ENCODE results near the gene EVX2. TPM values are rescaled to one million over a fixed set of nuclear protein-coding genes. Genes with fewer than 3 reads are reported as not detected.

The EVX2 gene
- total RNA-seq, result not detected

DNA sequence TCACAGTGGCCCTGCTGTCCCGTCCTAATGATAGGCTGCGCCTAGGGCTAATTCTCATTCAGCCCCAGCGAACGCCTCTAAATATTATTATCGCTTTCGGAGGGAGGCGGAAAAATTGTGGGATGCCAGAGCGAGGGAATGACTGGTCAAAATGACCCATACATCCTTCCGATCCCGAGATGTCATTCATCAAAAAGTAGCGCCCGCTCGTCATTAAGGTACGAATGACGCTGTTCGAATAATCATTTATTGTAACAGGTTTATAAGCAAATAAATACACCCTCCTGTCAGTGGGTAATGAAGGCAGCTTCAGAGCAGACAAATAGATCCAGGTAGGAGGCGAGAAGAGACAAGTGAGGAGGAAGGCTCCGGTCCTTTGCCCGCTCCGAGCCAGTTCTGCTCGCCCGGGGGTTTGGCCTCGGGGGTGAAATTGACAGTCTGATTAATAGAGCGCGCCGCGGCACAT is at the start of gene EVX2:
EVX2 (minus strand) TSS at position 167 of the 466 bp plus-strand sequence. CDS start 186 bp downstream, outside the sequence.

DNA sequence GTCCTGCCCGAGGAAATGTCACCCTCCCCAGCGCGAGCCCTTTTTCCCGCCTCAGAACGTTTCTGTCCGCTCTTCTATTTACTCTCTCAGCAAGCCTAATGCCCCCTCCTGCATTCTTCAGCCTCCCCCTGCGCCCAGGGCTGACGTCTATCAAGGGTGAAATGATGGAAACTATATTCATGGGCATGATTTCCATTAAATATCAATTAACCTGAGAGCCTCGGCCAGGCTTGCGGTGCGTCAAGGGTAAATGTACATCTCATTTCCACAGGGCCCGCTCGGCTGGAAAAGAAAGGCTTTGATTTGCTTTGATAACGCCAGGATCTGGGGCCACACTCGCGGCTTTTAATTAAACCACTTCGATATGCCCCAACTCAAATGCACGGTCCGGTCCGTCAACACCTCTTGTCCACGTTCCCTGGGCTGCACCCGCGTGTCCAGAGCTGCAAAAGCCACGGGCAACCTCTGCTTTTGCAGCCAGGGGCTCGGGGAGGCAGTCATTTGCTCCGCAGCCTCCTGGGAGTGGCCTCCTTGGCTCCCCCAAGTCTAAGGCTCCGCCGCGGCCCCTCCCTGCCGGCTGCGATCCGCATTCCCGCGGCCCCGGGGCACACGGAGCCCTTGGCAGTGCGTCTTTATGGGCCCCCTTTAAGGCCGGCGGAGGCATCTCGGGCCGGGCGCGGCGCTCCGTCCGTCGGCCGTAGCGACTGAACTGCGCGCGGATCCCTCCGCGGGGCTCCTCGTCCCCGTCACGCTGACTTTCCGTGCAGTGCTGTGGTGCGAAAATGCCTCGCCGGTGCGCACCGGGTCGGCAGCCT is 45.4 kb upstream of the EVX2 start, which contains the start of gene HOXD8:
HOXD8 (plus strand) TSS at position 724 of the 815 bp plus-strand sequence. CDS start 662 bp downstream, outside the sequence.

DNA sequence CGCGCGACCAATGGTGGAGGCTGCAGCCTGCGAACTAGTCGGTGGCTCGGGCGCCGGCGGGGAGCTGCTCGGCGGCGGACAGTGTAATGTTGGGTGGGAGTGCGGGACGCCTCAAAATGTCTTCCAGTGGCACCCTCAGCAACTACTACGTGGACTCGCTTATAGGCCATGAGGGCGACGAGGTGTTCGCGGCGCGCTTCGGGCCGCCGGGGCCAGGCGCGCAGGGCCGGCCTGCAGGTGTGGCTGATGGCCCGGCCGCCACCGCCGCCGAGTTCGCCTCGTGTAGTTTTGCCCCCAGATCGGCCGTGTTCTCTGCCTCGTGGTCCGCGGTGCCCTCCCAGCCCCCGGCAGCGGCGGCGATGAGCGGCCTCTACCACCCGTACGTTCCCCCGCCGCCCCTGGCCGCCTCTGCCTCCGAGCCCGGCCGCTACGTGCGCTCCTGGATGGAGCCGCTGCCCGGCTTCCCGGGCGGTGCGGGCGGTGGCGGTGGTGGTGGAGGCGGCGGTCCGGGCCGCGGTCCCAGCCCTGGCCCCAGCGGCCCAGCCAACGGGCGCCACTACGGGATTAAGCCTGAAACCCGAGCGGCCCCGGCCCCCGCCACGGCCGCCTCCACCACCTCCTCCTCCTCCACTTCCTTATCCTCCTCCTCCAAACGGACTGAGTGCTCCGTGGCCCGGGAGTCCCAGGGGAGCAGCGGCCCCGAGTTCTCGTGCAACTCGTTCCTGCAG is 39.1 kb upstream of the EVX2 start, which contains the start of gene HOXD9:
HOXD9 (plus strand) TSS at position 37 of the 728 bp plus-strand sequence; CDS start at position 87, 50 bp downstream.

DNA sequence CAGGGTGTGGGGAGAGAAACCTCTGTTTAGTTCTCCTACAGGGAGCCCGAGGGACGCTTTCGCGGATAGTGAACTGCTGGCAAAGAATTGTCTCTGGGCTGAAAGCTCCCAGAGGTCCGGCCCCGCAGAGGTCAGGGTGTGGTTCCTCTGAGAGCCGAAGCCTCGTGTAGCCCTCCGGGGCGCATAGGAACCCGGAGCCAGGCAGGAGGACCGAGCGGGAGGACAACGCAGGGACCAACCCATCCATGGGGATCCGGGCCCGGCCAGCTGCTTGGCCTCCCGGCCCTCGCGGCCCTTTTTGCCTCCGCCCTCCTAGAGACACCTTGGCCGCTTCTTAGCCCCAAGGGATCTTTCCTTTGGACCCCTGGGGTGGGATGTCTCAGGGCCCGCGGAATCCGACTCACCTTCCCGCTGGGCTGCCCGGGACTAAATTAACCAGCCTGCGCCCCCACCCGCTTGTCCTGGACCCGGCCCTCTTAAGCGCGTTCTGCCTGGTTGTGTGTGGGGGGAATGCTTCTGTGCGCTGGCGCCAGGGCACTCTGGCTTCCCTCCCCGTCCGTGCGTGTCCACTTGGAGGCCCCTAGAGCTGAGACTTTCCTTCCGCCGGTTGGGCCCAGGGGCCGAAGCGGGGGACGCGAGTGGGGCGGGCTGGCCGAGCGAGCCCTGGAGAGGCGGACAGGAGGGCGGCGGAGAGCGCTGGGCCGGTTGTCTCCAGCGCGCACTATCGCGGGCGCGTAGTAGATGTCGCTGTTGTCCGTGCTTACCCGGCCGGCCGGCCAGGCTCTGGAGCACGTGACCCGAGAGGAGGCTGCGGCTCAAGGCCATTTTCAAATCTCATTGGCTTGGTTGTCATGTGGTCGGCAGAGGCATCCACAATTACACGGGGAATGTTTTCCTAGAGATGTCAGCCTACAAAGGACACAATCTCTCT is 32.4 kb upstream of the EVX2 start, which contains the start of gene HOXD10:
HOXD10 (plus strand) TSS at position 896 of the 931 bp plus-strand sequence. CDS start 56 bp downstream, outside the sequence.

DNA sequence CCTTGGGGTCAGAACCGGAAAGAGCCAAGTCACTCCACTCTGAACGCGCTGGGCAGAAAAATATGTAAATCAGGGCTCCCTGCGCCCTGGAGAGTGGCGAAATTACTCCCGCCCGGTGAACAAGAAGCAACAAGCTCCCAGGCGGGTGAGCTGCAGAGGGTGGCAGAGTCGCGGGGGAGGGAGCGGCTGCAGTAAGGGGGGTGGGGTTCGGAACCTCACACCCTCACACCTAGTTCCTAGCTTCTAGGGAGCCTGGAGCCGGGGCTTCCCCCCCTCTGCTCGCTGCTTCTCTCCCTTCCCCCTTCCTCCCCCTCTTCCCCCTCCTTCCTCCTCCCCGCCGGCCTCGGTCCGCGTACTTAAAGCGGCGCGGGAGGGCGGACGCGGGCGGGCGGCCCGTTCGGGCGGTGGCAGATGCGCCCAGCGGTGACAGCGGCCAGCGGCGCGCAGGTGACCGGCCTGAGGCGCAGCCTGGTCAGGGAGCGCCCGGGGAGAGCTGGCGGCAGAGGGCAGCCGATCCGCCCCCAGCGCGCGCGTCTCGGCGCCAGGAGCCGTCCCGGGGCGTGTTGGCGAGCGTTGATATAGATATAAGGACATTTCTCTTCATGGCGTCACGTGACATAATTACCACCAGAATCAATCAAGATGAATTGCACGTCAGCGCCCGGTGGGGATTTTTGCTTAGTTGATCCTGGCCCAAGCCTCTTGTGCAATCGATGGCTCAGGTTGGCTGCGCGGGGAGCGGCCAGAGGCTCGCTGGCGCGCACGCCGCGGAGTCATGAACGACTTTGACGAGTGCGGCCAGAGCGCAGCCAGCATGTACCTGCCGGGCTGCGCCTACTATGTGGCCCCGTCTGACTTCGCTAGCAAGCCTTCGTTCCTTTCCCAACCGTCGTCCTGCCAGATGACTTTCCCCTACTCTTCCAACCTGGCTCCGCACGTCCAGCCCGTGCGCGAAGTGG is 23.1 kb upstream of the EVX2 start, which contains the start of gene HOXD11:
HOXD11 (plus strand) TSS at position 700 of the 959 bp plus-strand sequence; CDS start at position 776, 76 bp downstream.

DNA sequence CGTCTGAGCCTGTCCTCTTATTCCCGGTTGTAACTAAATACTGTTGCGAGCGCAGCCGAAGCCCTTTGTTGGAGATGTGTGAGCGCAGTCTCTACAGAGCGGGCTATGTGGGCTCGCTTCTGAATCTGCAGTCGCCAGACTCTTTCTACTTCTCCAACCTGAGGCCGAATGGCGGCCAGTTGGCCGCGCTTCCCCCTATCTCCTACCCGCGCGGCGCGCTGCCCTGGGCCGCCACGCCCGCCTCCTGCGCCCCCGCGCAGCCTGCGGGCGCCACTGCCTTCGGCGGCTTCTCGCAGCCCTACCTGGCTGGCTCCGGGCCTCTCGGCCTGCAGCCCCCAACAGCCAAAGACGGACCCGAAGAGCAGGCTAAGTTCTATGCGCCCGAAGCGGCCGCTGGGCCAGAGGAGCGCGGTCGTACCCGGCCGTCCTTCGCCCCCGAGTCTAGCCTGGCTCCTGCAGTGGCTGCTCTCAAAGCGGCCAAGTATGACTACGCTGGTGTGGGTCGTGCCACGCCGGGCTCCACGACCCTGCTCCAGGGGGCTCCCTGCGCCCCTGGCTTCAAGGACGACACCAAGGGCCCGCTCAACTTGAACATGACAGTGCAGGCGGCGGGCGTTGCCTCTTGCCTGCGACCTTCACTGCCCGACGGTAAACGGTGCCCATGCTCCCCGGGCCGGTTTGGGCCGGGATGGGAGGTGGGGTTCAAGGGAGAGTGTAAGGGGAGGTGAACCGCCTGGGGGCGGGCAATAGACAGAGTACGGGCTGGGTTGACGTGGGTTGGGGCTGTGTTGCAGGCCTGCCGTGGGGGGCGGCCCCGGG is 16.2 kb upstream of the EVX2 start, which contains the start of gene HOXD12:
HOXD12 (plus strand) TSS at position 68 of the 819 bp plus-strand sequence; CDS start at position 75, 7 bp downstream.

DNA sequence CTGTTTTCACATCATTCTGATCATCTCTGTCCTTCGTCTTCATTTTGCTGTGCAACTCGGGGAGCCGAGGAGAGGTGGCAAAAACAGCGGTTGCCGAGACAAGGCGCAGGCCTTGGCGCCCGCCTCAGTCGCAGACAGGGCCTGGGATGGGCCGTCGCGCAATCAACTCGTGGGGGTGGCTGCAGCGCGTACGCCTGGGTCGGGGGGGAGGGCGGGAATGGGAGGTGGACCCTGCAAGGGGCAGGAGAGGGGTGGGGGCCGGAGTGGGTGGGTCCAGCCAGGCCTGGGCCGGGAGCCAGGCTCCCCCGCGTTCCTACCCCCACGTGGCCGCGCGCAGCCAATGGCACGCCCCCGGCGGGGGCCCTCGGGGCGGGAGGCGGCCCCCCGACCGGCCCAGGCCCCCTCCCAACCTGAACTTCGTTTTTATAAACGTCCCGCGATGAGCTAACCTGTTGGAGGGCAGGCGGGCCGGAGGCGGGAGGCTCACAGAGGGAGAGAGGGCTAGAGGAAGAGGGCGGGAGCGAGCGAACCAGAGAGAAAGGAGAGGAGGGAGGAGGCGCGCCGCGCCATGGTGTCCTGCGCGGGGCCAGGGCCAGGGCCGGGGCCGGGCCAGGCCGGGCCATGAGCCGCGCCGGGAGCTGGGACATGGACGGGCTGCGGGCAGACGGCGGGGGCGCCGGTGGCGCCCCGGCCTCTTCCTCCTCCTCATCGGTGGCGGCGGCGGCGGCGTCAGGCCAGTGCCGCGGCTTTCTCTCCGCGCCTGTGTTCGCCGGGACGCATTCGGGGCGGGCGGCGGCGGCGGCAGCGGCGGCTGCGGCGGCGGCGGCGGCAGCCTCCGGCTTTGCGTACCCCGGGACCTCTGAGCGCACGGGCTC is 8.7 kb upstream of the EVX2 start, which contains the start of gene HOXD13:
HOXD13 (plus strand) TSS at position 452 of the 875 bp plus-strand sequence; CDS start at position 622, 170 bp downstream.

Other genes with a start within 250 kb of the EVX2 start
- gene LNPK, start 81.7 kb downstream of the EVX2 start, total RNA-seq, result 10 to 100 TPM; 28.6 to 31.3 TPM
- not detected for gene HOXD13, start 8.8 kb upstream of the EVX2 start, total RNA-seq
- not detected for gene HOXD12, start 15.8 kb upstream of the EVX2 start, total RNA-seq
- not detected for gene HOXD11, start 23.3 kb upstream of the EVX2 start, total RNA-seq
- gene HOXD10, start 32.8 kb upstream of the EVX2 start, total RNA-seq, result not detected
- gene HOXD9, start 38.8 kb upstream of the EVX2 start, total RNA-seq, result not detected
- gene HOXD8, start 45.7 kb upstream of the EVX2 start, total RNA-seq, result 1 to 10 TPM in 1 of 2 donors, not detected in 1; 2.7 TPM
- 1 to 10 TPM in 1 of 2 donors, not detected in 1; 1.7 TPM for gene HOXD4, start 67.6 kb upstream of the EVX2 start, total RNA-seq
- 1 to 10 TPM in 1 of 2 donors, not detected in 1; 2.7 TPM for gene HOXD3, start 73.3 kb upstream of the EVX2 start, total RNA-seq
- gene HOXD1, start 104.7 kb upstream of the EVX2 start, total RNA-seq, result not detected
- gene MTX2, start 185.5 kb upstream of the EVX2 start, total RNA-seq, result 10 to 100 TPM; 12.4 to 17.3 TPM